AML-193 (cell line): ENCODE measurements around the gene CNTNAP2.

Experiments
- DNase-seq, 2 experiments: peaks; one replicate each; lab custom pipeline; 2025; lab: John Stamatoyannopoulos, UW

The CNTNAP2 gene

GRCh38 chr7:146773506-146773905 lies 656.9 kb downstream of the CNTNAP2 start:
- no peak for DNase-seq

DNA sequence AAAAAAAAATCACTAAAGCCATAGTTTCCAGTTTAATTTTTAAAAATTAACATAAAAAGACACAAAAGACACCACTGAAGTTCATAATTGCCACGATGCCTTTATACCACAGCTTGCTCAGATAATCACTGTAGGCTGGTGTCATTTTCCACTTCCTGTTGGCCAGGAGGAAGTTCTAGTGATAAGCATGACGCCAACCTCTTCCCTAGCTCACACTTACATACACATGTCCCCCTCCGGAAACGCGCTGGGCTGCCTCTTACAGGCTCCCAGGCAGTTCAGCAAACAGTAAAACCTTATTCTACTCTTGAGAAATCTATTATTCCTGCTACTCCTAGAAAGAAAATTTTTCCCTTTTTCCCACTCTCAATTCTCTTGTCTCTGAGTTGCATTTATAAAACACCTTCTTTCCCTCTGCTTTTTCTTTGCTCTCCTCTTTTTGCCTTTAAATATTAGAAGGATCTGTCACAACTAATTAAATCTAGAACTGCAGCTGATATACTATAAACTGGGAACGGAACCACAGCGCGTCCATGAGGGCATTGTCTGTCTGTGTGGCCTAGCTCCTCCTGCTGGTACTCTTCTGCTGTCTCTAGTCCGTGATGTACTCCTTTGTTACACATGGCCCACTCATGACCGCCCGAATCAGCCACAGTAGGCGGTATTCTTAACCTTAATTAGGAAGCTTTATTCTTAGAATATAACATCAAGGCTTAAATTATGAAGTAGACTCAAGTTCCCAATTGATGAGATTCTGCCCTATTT lies 664.9 kb downstream of the CNTNAP2 start:
- DNase-seq = no peak

DNA sequence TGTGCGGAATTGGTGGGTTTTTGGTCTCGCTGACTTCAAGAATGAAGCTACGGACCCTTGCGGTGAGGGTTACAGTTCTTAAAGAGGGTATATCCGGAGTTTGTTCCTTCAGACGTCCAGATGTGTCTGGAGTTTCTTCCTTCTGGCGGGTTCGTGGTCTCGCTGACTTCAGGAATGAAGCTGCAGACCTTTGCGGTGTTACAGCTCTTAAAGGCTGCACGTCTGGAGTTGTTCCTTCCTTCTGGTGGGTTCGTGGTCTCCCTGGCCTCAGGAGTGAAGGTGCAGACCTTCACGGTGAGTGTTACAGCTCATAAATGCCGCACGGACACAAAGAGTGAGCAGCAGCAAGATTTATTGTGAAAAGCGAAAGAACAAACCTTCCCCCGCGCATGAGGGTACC lies 670.7 kb downstream of the CNTNAP2 start:
- DNase-seq = no peak

DNA sequence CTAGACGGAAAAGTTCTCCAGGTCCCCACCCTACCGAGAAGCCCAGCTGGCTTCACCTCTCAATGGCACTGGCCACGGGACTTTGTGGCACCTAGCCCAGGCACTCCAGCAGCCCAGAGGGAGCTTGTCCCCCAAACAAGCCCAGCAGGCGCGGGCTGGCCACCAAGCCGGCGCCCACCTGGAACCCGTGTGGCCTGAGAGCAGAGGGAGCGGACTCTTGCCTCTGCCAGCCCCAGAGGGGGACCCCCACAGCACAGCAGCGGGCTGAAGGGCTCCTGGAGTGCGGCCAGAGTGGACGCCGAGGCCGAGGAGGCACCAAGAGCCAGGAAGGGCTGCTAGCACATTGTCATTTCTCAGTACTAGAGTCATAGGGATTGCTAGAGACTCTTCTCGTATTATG lies 671.4 kb downstream of the CNTNAP2 start:
- no peak for DNase-seq

DNA sequence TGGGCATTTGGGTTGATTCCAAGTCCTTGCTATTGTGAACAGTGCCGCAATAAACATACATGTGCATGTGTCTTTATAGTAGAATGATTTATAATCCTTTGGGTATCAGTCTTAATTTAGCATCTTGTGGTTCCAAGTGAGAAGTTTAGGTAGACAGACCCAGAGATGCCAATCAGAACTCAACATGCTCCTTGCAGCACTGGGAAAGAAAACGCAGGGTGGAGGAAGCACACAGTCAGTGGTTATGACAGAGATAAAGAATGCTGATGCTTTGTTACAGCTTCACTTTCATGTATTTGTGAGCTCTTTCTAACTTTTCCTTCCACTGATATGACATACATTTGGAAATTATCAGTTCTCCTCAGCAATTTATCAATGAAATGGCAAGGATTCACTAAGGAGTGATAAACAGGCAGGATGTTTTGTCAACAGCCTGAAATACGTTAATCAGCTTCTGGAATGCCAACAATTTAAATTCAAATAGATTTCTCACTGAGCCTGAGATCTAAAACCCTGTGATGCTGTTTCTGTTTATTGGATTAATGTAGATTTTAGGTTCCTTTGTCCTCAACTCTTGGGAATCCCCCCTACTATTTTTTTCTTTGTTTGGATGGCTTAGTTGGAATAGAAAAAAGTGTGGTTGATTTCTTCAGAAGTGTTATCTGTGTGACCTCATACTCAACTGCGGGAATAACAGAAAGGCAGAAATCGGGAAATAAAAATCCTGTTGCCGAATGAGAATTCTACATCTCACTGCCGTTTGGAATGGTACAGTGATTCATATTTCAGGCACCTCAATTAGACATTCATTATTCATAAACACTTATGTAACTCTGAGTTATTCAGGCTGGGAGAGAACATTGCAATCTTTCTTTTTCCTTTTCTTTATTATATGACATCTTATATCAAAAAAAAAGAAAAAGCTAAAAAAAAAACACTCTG lies 675.0 kb downstream of the CNTNAP2 start:
- no peak for DNase-seq

GRCh38 chr7:146804620-146805019 lies 688.0 kb downstream of the CNTNAP2 start:
- no peak for DNase-seq

DNA sequence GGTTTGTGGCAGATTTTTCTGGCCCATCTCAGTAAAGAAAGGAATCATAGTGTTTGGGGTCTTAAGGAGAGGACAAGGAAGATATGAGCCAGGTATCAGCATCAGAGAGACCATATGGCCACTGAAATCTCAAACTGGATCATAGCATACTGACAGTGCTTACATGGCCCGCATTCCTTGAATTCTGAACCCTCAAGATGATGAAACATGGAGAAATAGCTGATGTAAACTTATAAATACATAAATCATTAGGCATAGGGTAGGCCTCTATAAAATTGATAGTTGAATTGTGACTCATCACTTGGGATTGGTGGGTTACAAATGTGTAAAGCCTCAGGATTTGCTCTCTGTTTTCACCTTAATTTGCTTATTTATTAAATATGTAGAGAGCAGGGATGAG lies 688.5 kb downstream of the CNTNAP2 start:
- no peak for DNase-seq

GRCh38 chr7:146826329-146826728 lies 709.7 kb downstream of the CNTNAP2 start:
- no peak for DNase-seq

GRCh38 chr7:146830686-146831085 lies 714.1 kb downstream of the CNTNAP2 start:
- no peak for DNase-seq

DNA sequence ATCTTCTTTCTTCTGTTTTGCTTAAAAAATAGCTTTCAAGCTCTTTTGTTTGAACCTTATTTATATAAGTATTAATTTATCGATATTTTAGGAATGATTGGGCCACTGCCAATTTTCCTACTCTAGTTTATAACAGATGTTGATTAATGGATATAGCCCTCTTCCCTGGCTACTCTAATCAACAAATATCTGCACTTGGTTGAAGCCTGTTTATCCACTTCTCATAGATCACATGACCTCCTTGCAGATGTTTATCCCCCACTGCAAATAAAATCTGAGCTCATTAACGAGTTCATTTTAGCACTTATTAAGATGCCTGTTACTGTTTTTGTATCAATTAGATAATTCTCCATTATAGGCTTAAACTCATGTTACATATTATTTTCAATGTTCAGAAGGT lies 715.3 kb downstream of the CNTNAP2 start:
- no peak for DNase-seq

- DNase-seq = no peak
These were observed 727.8 kb downstream of the CNTNAP2 start for GRCh38 chr7:146844405-146844804.

DNA sequence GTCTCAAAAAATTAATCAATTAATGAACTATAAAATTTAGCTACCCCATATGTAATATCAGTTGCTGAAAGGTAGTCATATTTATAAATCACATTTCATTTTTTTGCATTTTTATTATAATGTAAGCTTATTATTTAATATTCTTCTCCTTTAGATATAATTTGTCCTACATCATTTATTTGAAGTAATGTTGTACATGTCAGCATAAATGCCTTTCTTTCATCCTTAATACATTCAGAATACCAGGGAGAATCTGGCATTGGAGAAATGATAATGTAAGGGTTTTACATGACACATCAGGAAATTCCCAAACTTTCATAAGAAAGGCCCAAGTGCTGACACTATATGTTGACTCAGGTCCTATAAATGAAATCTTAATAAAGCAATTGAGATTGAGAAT lies 742.1 kb downstream of the CNTNAP2 start:
- DNase-seq = no peak

DNA sequence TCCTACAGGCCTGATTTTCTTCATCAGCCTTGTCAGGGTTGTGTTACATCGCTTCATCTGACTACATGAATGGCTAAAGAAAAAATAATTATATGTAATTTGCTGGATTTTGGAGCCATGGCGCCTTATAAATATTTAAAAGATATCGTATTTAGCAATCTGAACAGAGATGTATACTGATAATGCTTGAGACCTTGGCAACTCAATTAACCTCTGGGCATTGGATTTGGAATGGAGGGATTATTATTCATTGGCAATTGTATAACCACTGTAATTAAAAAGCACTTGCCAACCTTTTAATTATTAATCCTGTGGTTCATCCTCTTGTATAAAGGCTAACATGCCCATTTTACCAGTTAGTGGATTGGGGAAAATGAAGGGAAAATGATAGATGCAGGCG lies 745.1 kb downstream of the CNTNAP2 start:
- DNase-seq = no peak

DNA sequence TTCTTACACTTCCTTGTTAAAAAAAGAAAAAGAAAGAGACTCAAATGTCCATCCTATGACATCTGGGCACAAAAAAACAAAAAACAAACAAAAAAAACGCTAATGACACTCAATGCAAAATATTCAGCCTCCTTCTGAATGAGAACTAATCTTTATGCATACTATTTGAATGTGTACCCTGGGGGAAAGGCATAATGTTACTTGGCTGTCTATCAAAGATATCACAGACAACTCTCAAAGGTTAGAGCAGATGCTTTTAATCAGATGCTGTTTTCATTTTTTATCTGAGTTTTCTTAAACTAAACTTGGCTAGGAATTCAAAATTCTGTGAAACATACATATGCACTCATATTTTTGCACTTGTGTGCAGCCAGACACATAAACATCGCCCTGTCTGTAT lies 745.8 kb downstream of the CNTNAP2 start:
- DNase-seq = no peak

GRCh38 chr7:146864644-146865043 lies 748.0 kb downstream of the CNTNAP2 start:
- DNase-seq = no peak

GRCh38 chr7:146865696-146866095 lies 749.1 kb downstream of the CNTNAP2 start:
- no peak for DNase-seq

DNA sequence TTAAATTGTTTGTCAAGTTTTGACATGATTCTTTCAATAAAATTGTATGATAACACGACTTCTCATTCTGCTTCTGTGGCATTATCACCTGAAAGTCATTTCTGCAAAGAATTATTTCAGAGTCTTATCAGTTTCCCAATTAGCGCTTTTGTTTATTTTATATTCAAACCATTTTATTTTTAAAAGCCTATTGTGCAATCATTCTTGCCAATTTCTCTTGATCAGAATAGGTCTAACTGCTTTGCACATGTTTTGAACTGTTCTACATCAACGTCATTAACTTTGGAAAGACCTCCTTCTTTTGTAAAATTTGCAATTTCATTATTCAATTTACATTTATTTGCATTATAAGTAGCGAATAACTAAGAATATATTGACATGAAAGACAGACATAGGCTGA lies 758.1 kb downstream of the CNTNAP2 start:
- no peak for DNase-seq

GRCh38 chr7:146875237-146875785 lies 758.7 kb downstream of the CNTNAP2 start:
- DNase-seq = no peak

GRCh38 chr7:146875981-146876380 lies 759.4 kb downstream of the CNTNAP2 start:
- no peak for DNase-seq

DNA sequence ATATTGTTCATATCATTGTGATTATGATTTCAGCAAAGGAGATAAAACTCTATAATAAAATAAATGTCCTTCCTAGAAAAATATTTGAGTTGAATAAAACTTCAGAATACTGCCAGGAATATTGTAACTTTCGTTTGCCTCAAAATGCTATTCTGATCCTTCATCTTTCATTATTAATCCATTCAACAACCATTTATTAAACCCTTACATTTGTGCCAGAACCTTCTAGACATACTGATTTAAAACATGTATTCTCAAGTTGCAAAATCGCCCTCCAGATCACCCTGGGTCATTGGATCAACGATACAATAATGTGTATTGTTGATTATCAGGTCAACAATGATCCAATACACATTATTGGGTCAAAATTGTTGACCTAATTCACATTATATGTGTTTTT lies 759.8 kb downstream of the CNTNAP2 start:
- no peak for DNase-seq

- no peak for DNase-seq
These were observed 762.3 kb downstream of the CNTNAP2 start for GRCh38 chr7:146878901-146879300.

- DNase-seq = no peak
These were observed 768.6 kb downstream of the CNTNAP2 start for GRCh38 chr7:146885231-146885630.
